ENCODE results near the gene FAM98C.

DNA sequence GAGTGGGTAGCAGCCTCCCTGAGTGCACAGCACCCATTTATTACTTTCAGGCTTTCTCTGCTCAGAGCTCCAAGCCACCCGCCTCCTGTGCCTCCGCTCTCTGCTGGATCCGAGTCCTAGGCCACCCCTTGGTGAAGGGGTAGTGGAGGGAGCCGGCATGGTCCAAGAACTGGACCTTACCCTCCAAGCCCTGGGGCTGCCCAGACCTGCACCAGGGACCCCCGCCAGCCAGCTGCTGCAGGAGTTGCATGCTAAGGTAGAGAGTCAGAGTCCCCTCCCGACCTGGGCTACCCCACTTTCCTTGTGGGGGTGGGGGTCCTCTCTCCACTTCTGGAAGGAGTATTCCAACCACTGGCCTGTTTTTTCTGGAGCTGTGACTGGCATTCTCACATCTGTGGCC is 2.0 kb downstream of the FAM98C start:
- TF ChIP-seq, protein P1, sequence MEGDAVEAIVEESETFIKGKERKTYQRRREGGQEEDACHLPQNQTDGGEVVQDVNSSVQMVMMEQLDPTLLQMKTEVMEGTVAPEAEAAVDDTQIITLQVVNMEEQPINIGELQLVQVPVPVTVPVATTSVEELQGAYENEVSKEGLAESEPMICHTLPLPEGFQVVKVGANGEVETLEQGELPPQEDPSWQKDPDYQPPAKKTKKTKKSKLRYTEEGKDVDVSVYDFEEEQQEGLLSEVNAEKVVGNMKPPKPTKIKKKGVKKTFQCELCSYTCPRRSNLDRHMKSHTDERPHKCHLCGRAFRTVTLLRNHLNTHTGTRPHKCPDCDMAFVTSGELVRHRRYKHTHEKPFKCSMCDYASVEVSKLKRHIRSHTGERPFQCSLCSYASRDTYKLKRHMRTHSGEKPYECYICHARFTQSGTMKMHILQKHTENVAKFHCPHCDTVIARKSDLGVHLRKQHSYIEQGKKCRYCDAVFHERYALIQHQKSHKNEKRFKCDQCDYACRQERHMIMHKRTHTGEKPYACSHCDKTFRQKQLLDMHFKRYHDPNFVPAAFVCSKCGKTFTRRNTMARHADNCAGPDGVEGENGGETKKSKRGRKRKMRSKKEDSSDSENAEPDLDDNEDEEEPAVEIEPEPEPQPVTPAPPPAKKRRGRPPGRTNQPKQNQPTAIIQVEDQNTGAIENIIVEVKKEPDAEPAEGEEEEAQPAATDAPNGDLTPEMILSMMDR (IDR thresholded peaks at IDR 0.05): no peak
- no peak for TF ChIP-seq POLR2A (IDR thresholded peaks at IDR 0.05)
